DND-41 (cell line): ENCODE data around the gene MYO18B.

Experiments used
- CTCF ChIP-seq: IDR thresholded peaks from 2 replicates; pipeline ENCODE4 v1.5.1; 2012; ENCODE audit warnings: borderline replicate concordance, low read length, moderate library complexity, mild to moderate bottlenecking; ENCODE audit not compliant: poor library complexity, severe bottlenecking; ENCODE audit errors: extremely low read depth
- EZH2 ChIP-seq: IDR thresholded peaks from 3 replicates; pipeline ENCODE4 v1.6.1; 2012; ENCODE audit warnings: borderline replicate concordance, low read depth, mild to moderate bottlenecking, moderate library complexity, low read length, inconsistent platforms; ENCODE audit not compliant: severe bottlenecking

- TF ChIP-seq CTCF (no peak), EZH2 (no peak)
Measured at GRCh38 chr22:25714739-25715138, 27.2 kb upstream of the MYO18B start.
